Subcutaneous adipose tissue (tissue), 4 donors: ENCODE data around the gene IGFBP6. TPM values are rescaled to one million over a fixed set of nuclear protein-coding genes. Genes with fewer than 3 reads are reported as not detected.

Experiments used
- CTCF ChIP-seq: fragments of 450-650 bp; IDR thresholded peaks from one replicate; pipeline ENCODE4 v1.5.1; 2016; ENCODE audit warnings: low read depth, mild to moderate bottlenecking, control low read depth, antibody characterized with exemption, moderate library complexity
- total RNA-seq, 4 donors: library from RNA; depleted of rRNA; stranded (reverse); fragments of >200 nt; gene quantifications; one replicate each; pipeline ENCODE4 v1.1.0, GENCODE V29; 2016

IGFBP6 gene
- total RNA-seq, 4 donors from 2014 or later = 224 to 1,933 (median 278) TPM

- no peak for TF ChIP-seq CTCF
Observed at GRCh38 chr12:53051881-53052412, 45.5 kb upstream of the IGFBP6 start.

GRCh38 chr12:53052419-53053217 lies 44.8 kb upstream of the IGFBP6 start:
- TF ChIP-seq CTCF = no peak

GRCh38 chr12:53053218-53054111 lies 44.0 kb upstream of the IGFBP6 start:
- no peak for TF ChIP-seq CTCF

GRCh38 chr12:53054112-53054878 lies 43.2 kb upstream of the IGFBP6 start:
- no peak for TF ChIP-seq CTCF

- TF ChIP-seq CTCF = no peak
Observed at GRCh38 chr12:53055471-53056266, 41.8 kb upstream of the IGFBP6 start.

- no peak for TF ChIP-seq CTCF
Observed at GRCh38 chr12:53056296-53056695, 41.2 kb upstream of the IGFBP6 start.
